Fibroblast of lung (primary cell): ENCODE results near the gene CLN6. TPM values are rescaled to one million over a fixed set of nuclear protein-coding genes. Genes with fewer than 3 reads are reported as not detected.
"Not testable (repeated sequence)": the region's sequence is repeated elsewhere in the genome, so short reads cannot be mapped to it uniquely, and the experiment has no call there.

ENCODE experiments used
- DNase-seq, 2 donors: peaks; one replicate each; pipeline versions ENCODE4 v3.0.0 to v3.0.0-alpha.2; 2010; ENCODE audit warnings: low read depth in 2 of 2
- H2AFZ ChIP-seq: 2 replicates; pipeline ENCODE4 v1.5.1; 2012; ENCODE audit warnings: low read length, control low read depth, inconsistent platforms
- H3K27ac ChIP-seq: 2 replicates; pipeline ENCODE4 v1.5.1; 2011; ENCODE audit warnings: low read length, control low read depth; ENCODE audit not compliant: insufficient read depth
- H3K27me3 ChIP-seq: 2 replicates; pipeline ENCODE4 v1.5.1; 2011; ENCODE audit warnings: mild to moderate bottlenecking, low read length; ENCODE audit not compliant: control insufficient read depth, insufficient read depth
- H3K36me3 ChIP-seq: 2 replicates; pipeline ENCODE4 v1.5.1; 2011; ENCODE audit warnings: low read length; ENCODE audit not compliant: control insufficient read depth, insufficient read depth
- H3K4me1 ChIP-seq: 2 replicates; pipeline ENCODE4 v1.5.1; 2011; ENCODE audit warnings: low read length; ENCODE audit not compliant: control insufficient read depth, insufficient read depth; ENCODE audit errors: extremely low read depth
- H3K4me2 ChIP-seq: 2 replicates; pipeline ENCODE4 v1.5.1; 2011; ENCODE audit warnings: low read length, control low read depth; ENCODE audit not compliant: insufficient read depth; ENCODE audit errors: extremely low read depth
- H3K4me3 ChIP-seq, 4 experiments: fragments of 200-600 bp in 1 of 4; sonication (generic) in 1 of 4; replicated peaks in 1 of 4; 2 replicates each; pipeline ENCODE4 v1.5.1; 2011 to 2016; ENCODE audit warnings: low read length in 4 of 4, low read depth in 3 of 4, mild to moderate bottlenecking in 3 of 4, control low read depth in 2 of 4, inconsistent platforms in 1 of 4, mixed read lengths in 1 of 4; ENCODE audit not compliant: insufficient read depth in 1 of 4; ENCODE audit errors: control extremely low read depth in 1 of 4
- H3K79me2 ChIP-seq: 2 replicates; pipeline ENCODE4 v1.5.1; 2012; ENCODE audit warnings: mild to moderate bottlenecking, low read length, inconsistent platforms; ENCODE audit not compliant: control insufficient read depth, insufficient read depth
- H3K9ac ChIP-seq: 2 replicates; pipeline ENCODE4 v1.5.1; 2011; ENCODE audit warnings: mild to moderate bottlenecking, low read length, control low read depth; ENCODE audit not compliant: insufficient read depth
- H3K9me3 ChIP-seq: 2 replicates; pipeline ENCODE4 v1.5.1; 2012; ENCODE audit warnings: low read depth, low read length; ENCODE audit not compliant: control insufficient read depth, insufficient read depth
- H4K20me1 ChIP-seq: 2 replicates; pipeline ENCODE4 v1.5.1; 2011; ENCODE audit warnings: low read length; ENCODE audit not compliant: control insufficient read depth, insufficient read depth; ENCODE audit errors: extremely low read depth
- CTCF ChIP-seq, 2 donors: IDR thresholded peaks in 1 of 2; conservative IDR thresholded peaks in 1 of 2; 1 replicate in 1 of 2; 2 replicates in 1 of 2; pipeline ENCODE4 v1.5.1; 2011 to 2012; ENCODE audit warnings: low read length in 2 of 2, control low read depth in 1 of 2, inconsistent platforms in 1 of 2, low read depth in 1 of 2, mild to moderate bottlenecking in 1 of 2
- EZH2 ChIP-seq: IDR thresholded peaks from 2 replicates; pipeline ENCODE4 v1.5.1; 2012; ENCODE audit warnings: low read length, control low read depth, mild to moderate bottlenecking; ENCODE audit errors: missing control alignments
- polyA plus RNA-seq, 2 donors: library from polyadenylated mRNA; depleted of rRNA in 1 of 2; stranded (reverse) in 1 of 2; unstranded in 1 of 2; fragments of >200 nt; gene quantifications; 2 replicates each; pipeline ENCODE4 v1.2.1, GENCODE V29; 2011 to 2012; ENCODE audit warnings: missing spikeins in 1 of 2
- total RNA-seq: library from RNA; depleted of rRNA; stranded (reverse); fragments of >200 nt; gene quantifications from 2 replicates; pipeline ENCODE4 v1.2.1, GENCODE V29; 2014

The CLN6 gene
- total and polyA plus RNA-seq, 2 donors (not counting 1 experiment from before 2014, with no cell fraction given), result 5.6 to 16.1 TPM

GRCh38 chr15:68221530-68222431 is 7.7 kb downstream of the CLN6 start:
- not testable (repeated sequence) for H4K20me1 ChIP-seq, H3K9ac ChIP-seq, H3K4me3 ChIP-seq, H3K4me1 ChIP-seq, H3K27me3 ChIP-seq, DNase-seq, H3K27ac ChIP-seq, H2AFZ ChIP-seq, H3K36me3 ChIP-seq, H3K4me2 ChIP-seq, H3K9me3 ChIP-seq
- peaks cover 23% of the 10 kb centered on the region for H3K79me2 ChIP-seq

GRCh38 chr15:68220967-68221366 is 8.6 kb downstream of the CLN6 start:
- no peaks in the 10 kb centered on the region for H3K27me3 ChIP-seq
- DNase-seq, result no peak
- H3K9me3 ChIP-seq, result no peaks in the 10 kb centered on the region
- H3K27ac ChIP-seq, result no peak overlapping the region
- peaks cover 22% of the 10 kb centered on the region for H3K79me2 ChIP-seq
- no peaks in the 10 kb centered on the region for H3K4me1 ChIP-seq
- H4K20me1 ChIP-seq, result peaks cover 1% of the 10 kb centered on the region
- no peak overlapping the region for H3K4me2 ChIP-seq
- no peaks in the 10 kb centered on the region for H3K36me3 ChIP-seq
- H3K9ac ChIP-seq, result no peak overlapping the region
- TF ChIP-seq CTCF (conservative IDR thresholded peaks at IDR 0.05 in 1 of 2, IDR thresholded peaks at IDR 0.05 in 1 of 2; ENCODE audit: low read depth in 1 of 2, low read length in 2 of 2), result no peak
- H3K4me3 ChIP-seq, result no peak overlapping the region
- H2AFZ ChIP-seq, result no peak overlapping the region

GRCh38 chr15:68220489-68220888 is 9.0 kb downstream of the CLN6 start:
- Histone ChIP-seq H3K27me3 (no peaks in the 10 kb centered on the region), H3K4me3 (no peak overlapping the region), H3K79me2 (peaks cover 22% of the 10 kb centered on the region), H3K4me2 (no peak overlapping the region), H3K36me3 (no peaks in the 10 kb centered on the region), H3K9ac (no peak overlapping the region), H4K20me1 (peaks cover 1% of the 10 kb centered on the region), H3K27ac (no peak overlapping the region), H3K9me3 (no peaks in the 10 kb centered on the region), H2AFZ (no peak overlapping the region), H3K4me1 (no peaks in the 10 kb centered on the region)
- TF ChIP-seq CTCF (conservative IDR thresholded peaks at IDR 0.05 in 1 of 2, IDR thresholded peaks at IDR 0.05 in 1 of 2; ENCODE audit: low read depth in 1 of 2, low read length in 2 of 2), result no peak
- TF ChIP-seq EZH2, result no peak
- DNase-seq, result no peak
